HepG2 (cell line): ENCODE results near the gene MYO1E. TPM values are rescaled to one million over a fixed set of nuclear protein-coding genes. Genes with fewer than 3 reads are reported as not detected.

Source experiments
- ATAC-seq: fragments of 200-7000 bp; cut with Tn5 transposase; 3 replicates; pipeline ENCODE4 v1.9.1; 2020; ENCODE audit warnings: mild to moderate bottlenecking, moderate library complexity
- BruUV-seq: library from RNA; stranded (reverse); fragments of 400-500 nt; replicated peaks from 2 replicates; lab custom pipeline; 2021; lab: Mats Ljungman, UMichigan
- CTCF ChIA-PET: fragments of 300-600 bp; formaldehyde crosslinking; extraction: SDS; loops from one replicate; lab custom pipeline; 2021; ENCODE audit warnings: low total read pairs, inconsistent platforms, low intra/inter-chr PET ratio; lab: Yijun Ruan, JAX
- POLR2A ChIA-PET: fragments of 350-600 bp; sonication (Branson Sonifier 250); formaldehyde crosslinking; loops from one replicate; lab custom pipeline; 2020; ENCODE audit warnings: antibody characterized with exemption, inconsistent platforms; lab: Yijun Ruan, JAX
- DNase-seq: peaks from one replicate; pipeline ENCODE4 v3.0.0-alpha.2; 2015; ENCODE audit warnings: low spot score
- FAIRE-seq: peaks from 3 replicates; lab custom pipeline; 2011; peaks lifted over from hg19 to GRCh38; lab: Jason Lieb, UNC
- H2AFZ ChIP-seq: one replicate; pipeline ENCODE4 v1.6.1; 2011; ENCODE audit warnings: low read length, inconsistent platforms
- H3K27ac ChIP-seq: fragments of 300-600 bp; 3 replicates; pipeline ENCODE4 v1.8.0; 2011; ENCODE audit warnings: mixed run types, mild to moderate bottlenecking, mixed read lengths, low read length, inconsistent platforms; ENCODE audit not compliant: insufficient read depth; ENCODE audit errors: extremely low read length
- H3K27me3 ChIP-seq, 2 experiments: fragments of 200-600 bp in 1 of 2; 2 replicates in 1 of 2; 3 replicates in 1 of 2; pipeline versions ENCODE4 v1.6.0 to v1.8.0; 2011; ENCODE audit warnings: low read length in 2 of 2, mild to moderate bottlenecking in 2 of 2, moderate library complexity in 2 of 2, inconsistent platforms in 1 of 2; ENCODE audit not compliant: insufficient read depth in 2 of 2, control insufficient read depth in 1 of 2
- H3K36me3 ChIP-seq, 2 experiments: fragments of 200-600 bp in 1 of 2; replicated peaks in 1 of 2; 2 replicates in 1 of 2; 3 replicates in 1 of 2; pipeline versions ENCODE4 v1.5.1 to v1.8.0; 2011; ENCODE audit warnings: low read length in 2 of 2, inconsistent platforms in 1 of 2; ENCODE audit not compliant: insufficient read depth in 2 of 2, control insufficient read depth in 1 of 2
- H3K4me1 ChIP-seq: 2 replicates; pipeline ENCODE4 v1.5.1; 2012; ENCODE audit warnings: low read length, inconsistent platforms; ENCODE audit not compliant: insufficient read depth
- H3K4me2 ChIP-seq: 2 replicates; pipeline ENCODE4 v1.6.0; 2011; ENCODE audit warnings: low read depth, low read length, inconsistent platforms
- H3K4me3 ChIP-seq, 3 experiments: fragments of 200-600 bp in 1 of 3; sonication (generic), shearing (Covaris generic) in 1 of 3; replicated peaks in 1 of 3; 2 replicates each; pipeline ENCODE4 v1.5.1; 2011 to 2016; ENCODE audit warnings: low read length in 3 of 3, inconsistent platforms in 2 of 3, low read depth in 2 of 3, mild to moderate bottlenecking in 2 of 3, control low read depth in 1 of 3, mixed read lengths in 1 of 3; ENCODE audit not compliant: insufficient read depth in 1 of 3
- H3K79me2 ChIP-seq: one replicate; pipeline ENCODE4 v1.6.1; 2011; ENCODE audit warnings: low read length, inconsistent platforms; ENCODE audit not compliant: insufficient read depth
- H3K9ac ChIP-seq: 2 replicates; pipeline ENCODE4 v1.6.0; 2011; ENCODE audit warnings: mild to moderate bottlenecking, low read depth, low read length, inconsistent platforms; ENCODE audit not compliant: insufficient read depth
- H3K9me3 ChIP-seq: 2 replicates; pipeline ENCODE4 v1.5.1; 2012; ENCODE audit warnings: mild to moderate bottlenecking, low read length
- H4K20me1 ChIP-seq: 2 replicates; pipeline ENCODE4 v1.6.0; 2011; ENCODE audit warnings: inconsistent platforms, mild to moderate bottlenecking, low read length, moderate library complexity; ENCODE audit not compliant: insufficient read depth
- ATF1 ChIP-seq: IDR thresholded peaks from 2 replicates; pipeline ENCODE4 v1.6.1; 2016; ENCODE audit warnings: mild to moderate bottlenecking, control low read depth
- MXI1 ChIP-seq: IDR thresholded peaks from 3 replicates; pipeline ENCODE4 v1.6.1; 2012; ENCODE audit warnings: low read depth, low read length, inconsistent platforms, borderline replicate concordance
- NAIF1 ChIP-seq: sonication (generic); formaldehyde crosslinking; IDR thresholded peaks from 2 replicates; pipeline ENCODE4 v1.5.0; 2020; ENCODE audit warnings: mild to moderate bottlenecking, missing genetic modification reagents, borderline replicate concordance
- PHB2 ChIP-seq: fragments of 450-650 bp; IDR thresholded peaks from 2 replicates; pipeline ENCODE4 v1.6.1; 2018; ENCODE audit not compliant: partially characterized antibody
- RAD51 ChIP-seq: fragments of 450-650 bp; IDR thresholded peaks from 2 replicates; pipeline ENCODE4 v1.6.1; 2016; ENCODE audit warnings: borderline replicate concordance
- RXRB ChIP-seq: IDR thresholded peaks from 2 replicates; pipeline ENCODE4 v1.6.1; 2016; ENCODE audit warnings: borderline replicate concordance, missing genetic modification reagents, missing compliant biosample characterization
- ZFP36 ChIP-seq: fragments of 150-350 bp; IDR thresholded peaks from 2 replicates; pipeline ENCODE4 v1.6.1; 2018; ENCODE audit warnings: borderline replicate concordance, low read length, low read depth; ENCODE audit not compliant: partially characterized antibody
- ZFP37 ChIP-seq: sonication (generic); formaldehyde crosslinking; IDR thresholded peaks from 2 replicates; pipeline ENCODE4 v1.4.0; 2020; ENCODE audit warnings: missing genetic modification reagents, borderline replicate concordance
- ZMAT3 ChIP-seq: sonication (generic); formaldehyde crosslinking; conservative IDR thresholded peaks from 2 replicates; pipeline ENCODE4 v1.7.0; 2021; ENCODE audit warnings: missing genetic modification reagents
- ZNF614 ChIP-seq: IDR thresholded peaks from 2 replicates; pipeline ENCODE4 v1.6.1; 2018; ENCODE audit warnings: missing biosample characterization, missing genetic modification reagents, inconsistent platforms, borderline replicate concordance
- ZNF781 ChIP-seq: sonication (generic); formaldehyde crosslinking; IDR thresholded peaks from 2 replicates; pipeline ENCODE4 v1.5.1; 2020; ENCODE audit warnings: borderline replicate concordance, mild to moderate bottlenecking, missing genetic modification reagents; ENCODE audit errors: not compliant biosample characterization
- ZNF792 ChIP-seq: IDR thresholded peaks from 2 replicates; pipeline ENCODE4 v1.6.1; 2016
- ZNF883 ChIP-seq: sonication (generic); formaldehyde crosslinking; IDR thresholded peaks from 2 replicates; pipeline ENCODE4 v1.5.1; 2020; ENCODE audit warnings: mild to moderate bottlenecking, missing genetic modification reagents; ENCODE audit errors: not compliant biosample characterization
- WGBS: methylation state at CpG from one replicate; pipeline ENCODE4 v1.1.6; 2017; ENCODE audit warnings: low lambda C conversion rate; 5-methylcytosine and 5-hydroxymethylcytosine counted together
- in situ Hi-C: cut with HindIII; loops from 2 replicates; pipeline ENCODE4 v1.10.0; 2017; ENCODE audit warnings: low pct_unique_long_range_greater_than_20kb; ENCODE audit not compliant: extremely low pct_ligation_motif_present
- intact Hi-C: fragments of 100-400 bp; cut with micrococcal nuclease; formaldehyde crosslinking; loops from one replicate; pipeline ENCODE4 v1.10.0; 2022; ENCODE audit not compliant: unreplicated experiment
- polyA plus RNA-seq, 8 experiments: library from polyadenylated mRNA; depleted of rRNA in 3 of 8; stranded (reverse) in 7 of 8; unstranded in 1 of 8; fragments of >200 nt; fragmentation: Illumina TruSeq in 4 of 8; extraction: Trizol in 4 of 8; gene quantifications; 2 replicates each; pipeline versions ENCODE4 v1.2.1 to v1.2.3, GENCODE V29; 2011 to 2016; ENCODE audit warnings: low read depth in 4 of 8, missing spikeins in 1 of 8, mixed read lengths in 1 of 8; ENCODE audit not compliant: insufficient read depth in 1 of 8
- total RNA-seq, 5 experiments: library from RNA; depleted of rRNA; stranded (reverse); fragments of >200 nt; fragmentation: Illumina TruSeq; extraction: Trizol; gene quantifications; 2 replicates each; pipeline ENCODE4 v1.2.3, GENCODE V29; 2016; ENCODE audit warnings: low read depth in 1 of 5
- TF ChIP-seq, protein P1 (sequence below): sonication (generic); formaldehyde crosslinking; IDR thresholded peaks from 2 replicates; pipeline ENCODE4 v1.5.0; 2020; ENCODE audit warnings: mild to moderate bottlenecking, missing genetic modification reagents

The MYO1E gene
- total and polyA plus RNA-seq, 2 of the 13 experiments (the other 11 are each of a cell fraction or from before 2014, with no cell fraction given), result 15.7 to 25.1 TPM

- Histone ChIP-seq H3K4me2 (no peak overlapping the region), H3K4me1 (peaks cover 9% of the 10 kb centered on the region; the same call in 1 of the 2 replicates), H4K20me1 (no peaks in the 10 kb centered on the region), H3K4me3 (no peak overlapping the region), H3K27ac (no peak overlapping the region), H3K27me3 (peaks cover 0 to 29% of the 10 kb centered on the region in 2 experiments; a peak in 4 of 5 replicates), H3K36me3 (no peaks in the 10 kb centered on the region), H3K9ac (no peak overlapping the region), H3K79me2 (no peaks in the 10 kb centered on the region), H2AFZ (no peak overlapping the region), H3K9me3 (no peaks in the 10 kb centered on the region)
- in situ Hi-C loops, result no loop called here
- FAIRE-seq (no peak), ATAC-seq (no peak), DNase-seq (no peak)
- ChIA-PET POLR2A (no interaction called here), CTCF (no interaction called here)
- intact Hi-C loops, result no loop called here
- 14% methylated on average over 4 of the region's 5 CpGs for WGBS
- TF ChIP-seq RAD51 (no peak), ZNF883 (no peak), ZMAT3 (CRISPR knock-in tag) (no peak), ATF1 (CRISPR knock-in tag) (no peak), ZFP36 (no peak), RXRB (CRISPR knock-in tag) (no peak), MXI1 (no peak), ZNF792 (no peak), PHB2 (no peak), NAIF1 (CRISPR knock-in tag) (no peak), ZFP37 (CRISPR knock-in tag) (no peak), ZNF614 (no peak), ZNF781 (no peak)
- TF ChIP-seq, protein P1, sequence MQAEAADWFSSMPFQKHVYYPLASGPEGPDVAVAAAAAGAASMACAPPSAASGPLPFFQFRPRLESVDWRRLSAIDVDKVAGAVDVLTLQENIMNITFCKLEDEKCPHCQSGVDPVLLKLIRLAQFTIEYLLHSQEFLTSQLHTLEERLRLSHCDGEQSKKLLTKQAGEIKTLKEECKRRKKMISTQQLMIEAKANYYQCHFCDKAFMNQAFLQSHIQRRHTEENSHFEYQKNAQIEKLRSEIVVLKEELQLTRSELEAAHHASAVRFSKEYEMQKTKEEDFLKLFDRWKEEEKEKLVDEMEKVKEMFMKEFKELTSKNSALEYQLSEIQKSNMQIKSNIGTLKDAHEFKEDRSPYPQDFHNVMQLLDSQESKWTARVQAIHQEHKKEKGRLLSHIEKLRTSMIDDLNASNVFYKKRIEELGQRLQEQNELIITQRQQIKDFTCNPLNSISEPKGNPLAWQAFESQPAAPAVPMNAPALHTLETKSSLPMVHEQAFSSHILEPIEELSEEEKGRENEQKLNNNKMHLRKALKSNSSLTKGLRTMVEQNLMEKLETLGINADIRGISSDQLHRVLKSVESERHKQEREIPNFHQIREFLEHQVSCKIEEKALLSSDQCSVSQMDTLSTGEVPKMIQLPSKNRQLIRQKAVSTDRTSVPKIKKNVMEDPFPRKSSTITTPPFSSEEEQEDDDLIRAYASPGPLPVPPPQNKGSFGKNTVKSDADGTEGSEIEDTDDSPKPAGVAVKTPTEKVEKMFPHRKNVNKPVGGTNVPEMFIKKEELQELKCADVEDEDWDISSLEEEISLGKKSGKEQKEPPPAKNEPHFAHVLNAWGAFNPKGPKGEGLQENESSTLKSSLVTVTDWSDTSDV (CRISPR knock-in tag), result no peak
- no TSS peak for BruUV-seq
These were observed 19.6 kb upstream of the MYO1E start for GRCh38 chr15:59392299-59392698.
